Activated CD4-positive, alpha-beta T cell treated with anti-CD3 and anti-CD28 coated beads, Interleukin-2, amount 10 ng/mL, durations not matched to agents 24 days and 14 days (primary cell): ENCODE measurements around the gene MIF4GD. TPM values are rescaled to one million over a fixed set of nuclear protein-coding genes. Genes with fewer than 3 reads are reported as not detected.

ENCODE experiments used
- DNase-seq: peaks from one replicate; pipeline ENCODE4 v3.0.0; 2022
- H3K27ac Mint-ChIP-seq: one replicate; pipeline ENCODE4 v1.8.0; 2022; ENCODE audit warnings: mild to moderate bottlenecking, mixed read lengths
- H3K27me3 Mint-ChIP-seq: one replicate; pipeline ENCODE4 v1.8.0; 2022; ENCODE audit warnings: mixed read lengths
- H3K36me3 Mint-ChIP-seq: one replicate; pipeline ENCODE4 v1.8.0; 2022; ENCODE audit warnings: low read depth, mild to moderate bottlenecking, mixed read lengths
- H3K4me1 Mint-ChIP-seq: one replicate; pipeline ENCODE4 v1.8.0; 2021; ENCODE audit warnings: mixed read lengths
- H3K4me3 Mint-ChIP-seq: one replicate; pipeline ENCODE4 v1.8.0; 2022; ENCODE audit warnings: mild to moderate bottlenecking, moderate library complexity, mixed read lengths
- H3K9me3 Mint-ChIP-seq: one replicate; pipeline ENCODE4 v1.8.0; 2021; ENCODE audit warnings: mixed read lengths
- intact Hi-C: fragments of 100-400 bp; cut with micrococcal nuclease; formaldehyde crosslinking; loops from one replicate; pipeline ENCODE4 v1.15.1; 2023
- total RNA-seq: library from RNA; stranded (reverse); gene quantifications from 2 replicates; pipeline ENCODE4 v1.2.3, GENCODE V29; 2022

MIF4GD gene
- total RNA-seq, 1 donor from 2014 or later, result 48.7 TPM

- Mint-ChIP-seq H3K4me3 (peak overlapping the region; percentile 89), H3K9me3 (no peaks in the 10 kb centered on the region), H3K27ac (peak overlapping the region; percentile 87), H3K4me1 (peaks cover 30% of the 10 kb centered on the region), H3K27me3 (no peaks in the 10 kb centered on the region), H3K36me3 (peaks cover 41% of the 10 kb centered on the region)
- intact Hi-C loops, result loop anchor here (1.0 kb wide), 2 partner anchors 17 to 140 kb away; partner anchors contain the start of gene SLC25A19
- DNase-seq, result no peak
These were observed 1.2 kb upstream of the MIF4GD start for GRCh38 chr17:75271955-75272847.

GRCh38 chr17:75271233-75271954 lies 363 bp upstream of the MIF4GD start:
- no peaks in the 10 kb centered on the region for H3K27me3 Mint-ChIP-seq
- intact Hi-C loops, result loop anchor here (1.0 kb wide), 2 partner anchors 18 to 141 kb away; partner anchors contain the start of gene SLC25A19
- peaks cover 45% of the 10 kb centered on the region for H3K36me3 Mint-ChIP-seq
- peak overlapping the region; percentile 87 for H3K27ac Mint-ChIP-seq
- peak; percentile 97 for DNase-seq
- H3K9me3 Mint-ChIP-seq, result no peaks in the 10 kb centered on the region
- H3K4me3 Mint-ChIP-seq, result peak overlapping the region; percentile 89
- peaks cover 32% of the 10 kb centered on the region for H3K4me1 Mint-ChIP-seq

GRCh38 chr17:75270218-75270965 lies 639 bp downstream of the MIF4GD start:
- DNase-seq, result peak; percentile 89
- Mint-ChIP-seq H3K36me3 (peaks cover 48% of the 10 kb centered on the region), H3K4me3 (peak overlapping the region; percentile 87), H3K4me1 (peaks cover 32% of the 10 kb centered on the region), H3K27me3 (no peaks in the 10 kb centered on the region), H3K9me3 (no peaks in the 10 kb centered on the region), H3K27ac (peak overlapping the region; percentile 90)
- intact Hi-C loops, result loop anchor here (1.0 kb wide), 2 partner anchors 9 to 135 kb away; partner anchors contain the start of genes GGA3, GRB2 and MRPS7

- DNase-seq, result no peak
- peak overlapping the region; percentile 87 for H3K4me3 Mint-ChIP-seq
- H3K27me3 Mint-ChIP-seq, result no peaks in the 10 kb centered on the region
- peak overlapping the region; percentile 90 for H3K27ac Mint-ChIP-seq
- intact Hi-C loops, result loop anchor here (1.0 to 10.0 kb wide), 3 partner anchors 9 to 515 kb away; partner anchors contain the start of genes GGA3, GRB2, MRPS7 and UNK
- H3K9me3 Mint-ChIP-seq, result no peaks in the 10 kb centered on the region
- peaks cover 49% of the 10 kb centered on the region for H3K36me3 Mint-ChIP-seq
- H3K4me1 Mint-ChIP-seq, result peaks cover 30% of the 10 kb centered on the region
These were observed 1.2 kb downstream of the MIF4GD start for GRCh38 chr17:75269844-75270217.

- intact Hi-C loops, result loop anchor here (10.0 kb wide), 1 partner anchor 517 kb away; the partner anchor contains the start of gene UNK
- peaks cover 51% of the 10 kb centered on the region for H3K36me3 Mint-ChIP-seq
These were observed 3.4 kb downstream of the MIF4GD start for GRCh38 chr17:75267411-75268232.

DNA sequence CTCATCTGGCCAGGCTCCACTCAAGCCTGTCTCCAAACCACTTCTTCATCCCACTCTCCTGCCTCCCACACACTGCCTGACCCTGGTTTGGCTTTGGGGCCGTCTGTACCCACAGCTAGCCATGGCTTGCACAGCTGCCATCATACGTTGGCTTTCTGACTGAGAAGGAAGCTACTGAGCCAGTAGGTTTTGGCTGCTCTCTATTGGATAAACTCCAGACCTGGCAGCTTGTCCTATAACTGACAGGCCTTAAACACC lies 3.9 kb downstream of the MIF4GD start:
- Mint-ChIP-seq H3K9me3 (no peaks in the 10 kb centered on the region), H3K4me1 (peaks cover 18% of the 10 kb centered on the region), H3K36me3 (peaks cover 53% of the 10 kb centered on the region), H3K27ac (no peak overlapping the region), H3K4me3 (no peak overlapping the region), H3K27me3 (no peaks in the 10 kb centered on the region)
- no peak for DNase-seq
- intact Hi-C loops, result loop anchor here (10.0 kb wide), 1 partner anchor 518 kb away; the partner anchor contains the start of gene UNK

More at GRCh38 chr17:75267411-75268232, 3.4 kb downstream of the MIF4GD start:
- DNase-seq, result no peak
- no peak overlapping the region for H3K4me3 Mint-ChIP-seq
- no peak overlapping the region for H3K27ac Mint-ChIP-seq
- H3K9me3 Mint-ChIP-seq, result no peaks in the 10 kb centered on the region
- no peaks in the 10 kb centered on the region for H3K27me3 Mint-ChIP-seq
- H3K4me1 Mint-ChIP-seq, result peaks cover 21% of the 10 kb centered on the region

- intact Hi-C loops, result loop anchor here (10.0 kb wide), 1 partner anchor 518 kb away; the partner anchor contains the start of gene UNK
- no peaks in the 10 kb centered on the region for H3K27me3 Mint-ChIP-seq
- H3K9me3 Mint-ChIP-seq, result no peaks in the 10 kb centered on the region
- peaks cover 16% of the 10 kb centered on the region for H3K4me1 Mint-ChIP-seq
- peaks cover 52% of the 10 kb centered on the region for H3K36me3 Mint-ChIP-seq
- H3K4me3 Mint-ChIP-seq, result no peak overlapping the region
- no peak for DNase-seq
- no peak overlapping the region for H3K27ac Mint-ChIP-seq
These were observed 4.5 kb downstream of the MIF4GD start for GRCh38 chr17:75266316-75267152.

DNA sequence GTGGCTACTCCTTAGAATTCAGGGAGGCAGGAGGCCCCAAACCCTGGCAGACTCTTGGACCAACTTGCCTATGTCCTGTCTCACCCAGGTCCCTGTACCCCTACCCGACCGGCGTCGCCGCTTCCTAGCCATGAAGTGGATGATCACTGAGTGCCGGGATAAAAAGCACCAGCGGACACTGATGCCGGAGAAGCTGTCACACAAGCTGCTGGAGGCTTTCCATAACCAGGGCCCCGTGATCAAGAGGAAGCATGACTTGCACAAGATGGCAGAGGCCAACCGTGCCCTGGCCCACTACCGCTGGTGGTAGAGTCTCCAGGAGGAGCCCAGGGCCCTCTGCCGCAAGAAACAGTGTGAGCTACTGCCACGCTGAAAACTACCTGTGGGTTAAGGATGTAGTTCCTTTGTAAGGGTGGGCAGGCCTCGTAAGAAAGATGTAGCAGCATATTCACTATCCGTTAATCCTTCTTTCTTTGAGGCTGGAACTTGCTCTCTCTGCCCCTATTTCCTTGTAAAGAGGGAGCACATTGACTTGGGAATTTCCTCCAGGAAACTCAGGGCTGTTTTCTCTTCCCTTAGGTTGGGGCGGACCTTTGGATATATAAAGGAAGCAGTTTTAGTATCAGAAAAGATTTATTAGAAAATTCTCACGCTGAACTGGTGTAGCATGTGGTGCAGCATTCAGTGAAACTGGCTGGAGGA lies 5.3 kb downstream of the MIF4GD start:
- DNase-seq, result no peak
- H3K27ac Mint-ChIP-seq, result no peak overlapping the region
- H3K9me3 Mint-ChIP-seq, result no peaks in the 10 kb centered on the region
- H3K27me3 Mint-ChIP-seq, result no peaks in the 10 kb centered on the region
- intact Hi-C loops, result loop anchor here (10.0 kb wide), 1 partner anchor 519 kb away; the partner anchor contains the start of gene UNK
- H3K4me3 Mint-ChIP-seq, result no peak overlapping the region
- H3K4me1 Mint-ChIP-seq, result peaks cover 18% of the 10 kb centered on the region
- peaks cover 54% of the 10 kb centered on the region for H3K36me3 Mint-ChIP-seq

DNA sequence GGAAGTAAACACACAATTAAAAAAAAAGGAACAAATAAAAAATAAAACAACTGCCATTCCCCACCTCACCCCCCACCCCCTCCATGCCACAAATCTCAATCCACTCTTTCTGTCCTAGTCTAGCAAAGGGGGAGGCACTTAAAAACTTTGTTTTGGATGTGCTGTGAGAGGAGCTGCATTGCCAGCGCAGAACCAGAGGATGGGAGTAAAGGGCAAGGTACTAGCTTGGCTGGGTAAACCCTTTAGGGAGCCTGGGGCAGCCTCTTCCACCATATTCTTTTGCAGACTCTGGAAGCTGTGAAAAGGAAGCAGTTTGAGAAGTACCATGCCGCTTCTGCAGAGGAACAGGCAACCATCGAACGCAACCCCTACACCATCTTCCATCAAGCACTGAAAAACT lies 8.0 kb downstream of the MIF4GD start:
- Mint-ChIP-seq H3K27ac (peak overlapping the region; percentile 99), H3K4me1 (peaks cover 26% of the 10 kb centered on the region), H3K4me3 (peak overlapping the region; percentile 94), H3K27me3 (no peaks in the 10 kb centered on the region), H3K9me3 (no peaks in the 10 kb centered on the region), H3K36me3 (peaks cover 58% of the 10 kb centered on the region)
- intact Hi-C loops, result loop anchor here (10.0 kb wide), 1 partner anchor 522 kb away; the partner anchor contains the start of gene UNK
- no peak for DNase-seq

DNA sequence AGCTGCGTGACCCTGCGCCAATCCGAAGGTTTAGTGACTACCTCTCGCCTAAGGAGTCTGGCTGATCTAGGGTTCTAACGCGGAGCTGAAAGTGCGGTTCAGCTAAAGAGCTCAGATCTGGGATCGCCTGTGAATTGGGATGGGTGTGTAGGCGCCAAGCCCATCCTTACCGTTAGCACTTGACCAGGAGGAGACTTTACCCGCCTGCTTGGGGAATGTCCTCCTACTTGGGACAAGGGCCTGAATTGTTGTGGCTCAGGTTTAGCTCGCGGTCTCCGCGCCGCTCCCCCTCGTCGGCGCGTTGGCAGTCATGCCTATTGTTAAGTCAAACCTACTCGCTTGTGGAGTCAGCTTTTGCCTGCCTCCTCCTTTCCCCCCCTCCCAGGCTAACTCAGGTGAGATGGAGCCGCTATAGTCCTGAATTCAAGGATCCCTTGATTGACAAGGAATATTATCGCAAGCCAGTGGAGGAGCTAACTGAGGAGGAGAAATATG lies 8.9 kb downstream of the MIF4GD start:
- H3K27me3 Mint-ChIP-seq, result no peaks in the 10 kb centered on the region
- peak overlapping the region; percentile 99 for H3K27ac Mint-ChIP-seq
- H3K36me3 Mint-ChIP-seq, result peaks cover 57% of the 10 kb centered on the region
- intact Hi-C loops, result loop anchor here (10.0 kb wide), 1 partner anchor 523 kb away; the partner anchor contains the start of gene UNK
- H3K4me3 Mint-ChIP-seq, result peak overlapping the region; percentile 94
- no peaks in the 10 kb centered on the region for H3K9me3 Mint-ChIP-seq
- no peak for DNase-seq
- H3K4me1 Mint-ChIP-seq, result peaks cover 34% of the 10 kb centered on the region

- Mint-ChIP-seq H3K36me3 (peaks cover 52% of the 10 kb centered on the region), H3K27me3 (no peaks in the 10 kb centered on the region), H3K9me3 (no peaks in the 10 kb centered on the region), H3K4me3 (peak within 1 kb of the TSS; percentile 94), H3K4me1 (peaks cover 37% of the 10 kb centered on the region), H3K27ac (peak within 1 kb of the TSS; percentile 99)
- peak; percentile 99 for DNase-seq
- intact Hi-C loops, result loop anchor here (1.0 to 10.0 kb wide), 5 partner anchors 9 to 523 kb away; partner anchors contain the start of genes NUP85, SLC25A19, SUMO2 and UNK
These were observed 9.5 kb downstream of the MIF4GD start, which contains the start of the genes GGA3 and MRPS7 for GRCh38 chr17:75261336-75262111. Gene GGA3 (minus strand): TSS chr17:75261606. CDS start chr17:75261587, 19 bp downstream. Gene MRPS7 (plus strand): TSS chr17:75261879. CDS start chr17:75261901, 22 bp downstream.
